ENCODE measurements around the gene ABO.
"Not testable (repeated sequence)": the region's sequence is repeated elsewhere in the genome, so short reads cannot be mapped to it uniquely, and the experiment has no call there.

The ABO gene

GRCh38 chr9:133275105-133276000 lies at the start of gene ABO:
Gene ABO (minus strand): TSS chr9:133275201.
- no peak for DNase-seq

GRCh38 chr9:133323991-133324703 lies 49.1 kb upstream of the ABO start:
- no peak for DNase-seq

GRCh38 chr9:133323211-133323610 lies 48.2 kb upstream of the ABO start:
- no peak for DNase-seq

GRCh38 chr9:133322701-133323100 lies 47.7 kb upstream of the ABO start:
- DNase-seq = no peak

- DNase-seq = no peak
Observed at GRCh38 chr9:133321411-133321935, 46.5 kb upstream of the ABO start.

- DNase-seq = no peak
Observed at GRCh38 chr9:133320421-133320881, 45.5 kb upstream of the ABO start.

- not testable (repeated sequence) for DNase-seq
Observed at GRCh38 chr9:133317551-133317950, 42.5 kb upstream of the ABO start.

GRCh38 chr9:133315997-133316396 lies 41.0 kb upstream of the ABO start:
- no peak for DNase-seq

GRCh38 chr9:133309608-133310007 lies 34.6 kb upstream of the ABO start:
- no peak for DNase-seq

- no peak for DNase-seq
Observed at GRCh38 chr9:133307301-133307700, 32.3 kb upstream of the ABO start.

- DNase-seq = no peak
Observed at GRCh38 chr9:133306242-133307204, 31.5 kb upstream of the ABO start.

- DNase-seq = no peak
Observed at GRCh38 chr9:133305731-133306130, 30.7 kb upstream of the ABO start.

- no peak for DNase-seq
Observed at GRCh38 chr9:133304477-133305377, 29.7 kb upstream of the ABO start.

- DNase-seq = no peak
Observed at GRCh38 chr9:133304158-133304470, 29.1 kb upstream of the ABO start.

GRCh38 chr9:133303266-133304157 lies 28.5 kb upstream of the ABO start:
- DNase-seq = no peak

GRCh38 chr9:133301253-133302230 lies 26.5 kb upstream of the ABO start:
- DNase-seq = no peak

GRCh38 chr9:133299996-133300395 lies 25.0 kb upstream of the ABO start:
- DNase-seq = not testable (repeated sequence)

- DNase-seq = no peak
Observed at GRCh38 chr9:133294257-133294656, 19.3 kb upstream of the ABO start.

- no peak for DNase-seq
Observed at GRCh38 chr9:133290751-133291302, 15.8 kb upstream of the ABO start.
